HEK293T (cell line): Measurements from ENCODE around the gene ZNF679.

Experiments
- FOXK2 ChIP-seq: fragments of 450-650 bp; IDR thresholded peaks from 2 replicates; pipeline ENCODE4 v1.6.1; 2016; ENCODE audit warnings: mild to moderate bottlenecking
- HDGF ChIP-seq: fragments of 450-650 bp; IDR thresholded peaks from 2 replicates; pipeline ENCODE4 v1.6.1; 2017; ENCODE audit warnings: antibody characterized with exemption, borderline replicate concordance
- L3MBTL2 ChIP-seq: fragments of 450-650 bp; conservative IDR thresholded peaks from 2 replicates; pipeline ENCODE4 v1.6.1; 2016; ENCODE audit warnings: mild to moderate bottlenecking
- SP1 ChIP-seq: fragments of 450-650 bp; IDR thresholded peaks from 2 replicates; pipeline ENCODE4 v1.6.1; 2017
- TARDBP ChIP-seq: fragments of 450-650 bp; IDR thresholded peaks from 2 replicates; pipeline ENCODE4 v1.6.1; 2016

DNA sequence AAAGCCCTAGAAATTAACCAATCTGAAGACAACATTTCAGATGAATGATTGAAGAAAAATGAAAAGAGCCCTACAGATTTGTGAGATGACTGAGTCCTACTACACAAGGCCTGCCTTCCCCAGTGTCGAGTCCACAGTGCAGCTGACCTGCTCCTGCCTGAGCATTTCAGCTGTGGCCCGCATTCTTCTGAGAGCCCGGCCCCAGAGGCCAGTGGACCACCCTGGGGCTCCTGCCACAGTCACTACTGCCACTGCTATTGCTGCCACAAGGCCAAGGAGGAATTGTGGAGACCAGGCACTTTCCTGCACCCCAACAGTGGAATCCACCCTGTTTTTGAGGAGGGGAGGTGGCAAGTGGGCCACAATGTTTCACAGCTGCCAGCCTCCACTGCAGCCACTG is 40.9 kb upstream of the ZNF679 start:
- TF ChIP-seq TARDBP (no peak), FOXK2 (no peak), SP1 (no peak), HDGF (no peak), L3MBTL2 (no peak)
